K562 (cell line): ENCODE measurements around the gene TRERF1. TPM values are rescaled to one million over a fixed set of nuclear protein-coding genes. Genes with fewer than 3 reads are reported as not detected.

Experiments
- ARID1B ChIP-seq: fragments of 450-650 bp; IDR thresholded peaks from 2 replicates; pipeline ENCODE4 v1.6.1; 2016; ENCODE audit warnings: antibody characterized with exemption, mild to moderate bottlenecking, inconsistent platforms
- ATF1 ChIP-seq, 2 experiments: fragments of 450-650 bp in 1 of 2; IDR thresholded peaks; 2 replicates each; pipeline ENCODE4 v1.6.1; 2016; ENCODE audit warnings: missing compliant biosample characterization in 1 of 2, missing genetic modification characterization in 1 of 2
- ATF3 ChIP-seq, 2 experiments: fragments of 450-650 bp in 1 of 2; sonication (generic) in 1 of 2; formaldehyde crosslinking in 1 of 2; IDR thresholded peaks in 1 of 2; conservative IDR thresholded peaks in 1 of 2; 2 replicates each; pipeline versions ENCODE4 v1.6.1 to v1.8.1; 2016 to 2023; ENCODE audit warnings: mild to moderate bottlenecking in 2 of 2, moderate library complexity in 2 of 2, inconsistent platforms in 1 of 2, missing genetic modification reagents in 1 of 2
- ATF7 ChIP-seq: fragments of 450-650 bp; IDR thresholded peaks from 2 replicates; pipeline ENCODE4 v1.7.1; 2014; ENCODE audit warnings: mild to moderate bottlenecking, moderate library complexity
- CBFA2T3 ChIP-seq: fragments of 450-650 bp; IDR thresholded peaks from 2 replicates; pipeline ENCODE4 v1.6.1; 2017
- CHCHD3 ChIP-seq: fragments of 250-450 bp; sonication (Bioruptor Pico); IDR thresholded peaks from 2 replicates; pipeline ENCODE4 v2.1.2; 2022; ENCODE audit warnings: mild to moderate bottlenecking
- DNMT1 ChIP-seq: fragments of 450-650 bp; IDR thresholded peaks from 2 replicates; pipeline ENCODE4 v1.6.1; 2016; ENCODE audit warnings: antibody characterized with exemption, mild to moderate bottlenecking
- SREBF2 ChIP-seq: sonication (generic); formaldehyde crosslinking; IDR thresholded peaks from 2 replicates; pipeline ENCODE4 v1.4.0; 2020; ENCODE audit warnings: mild to moderate bottlenecking, missing genetic modification reagents
- SRSF3 ChIP-seq: fragments of 200-400 bp; formaldehyde crosslinking; IDR thresholded peaks from 2 replicates; pipeline ENCODE4 v1.6.1; 2016; ENCODE audit warnings: mild to moderate bottlenecking, low read length, moderate library complexity; ENCODE audit not compliant: insufficient read depth
- ZBTB40 ChIP-seq, 2 experiments: fragments of 450-650 bp in 1 of 2; sonication (generic) in 1 of 2; formaldehyde crosslinking in 1 of 2; IDR thresholded peaks; 2 replicates each; pipeline versions ENCODE4 v1.7.1 to v1.9.0; 2016 to 2022; ENCODE audit warnings: inconsistent platforms in 1 of 2, mild to moderate bottlenecking in 1 of 2, missing genetic modification reagents in 1 of 2
- ZBTB9 ChIP-seq: fragments of 450-650 bp; formaldehyde crosslinking; IDR thresholded peaks from 2 replicates; pipeline ENCODE4 v1.4.0; 2020; ENCODE audit warnings: mild to moderate bottlenecking, moderate library complexity
- ZNF384 ChIP-seq: IDR thresholded peaks from 2 replicates; pipeline ENCODE4 v1.6.1; 2012; ENCODE audit warnings: low read depth, low read length, improper control_type of control experiment
- ZNF408 ChIP-seq: fragments of 250-450 bp; sonication (Bioruptor Pico); IDR thresholded peaks from 2 replicates; pipeline ENCODE4 v1.4.0; 2020; ENCODE audit warnings: low read depth, mild to moderate bottlenecking, moderate library complexity
- ZNF695 ChIP-seq: fragments of 450-650 bp; formaldehyde crosslinking; IDR thresholded peaks from 2 replicates; pipeline ENCODE4 v1.4.0; 2020; ENCODE audit warnings: mild to moderate bottlenecking, moderate library complexity
- polyA plus RNA-seq, 8 experiments: library from polyadenylated mRNA; depleted of rRNA in 4 of 8; stranded (reverse) in 5 of 8; unstranded in 3 of 8; fragments of >200 nt; fragmentation: Nextera tagmentation in 2 of 8; fragmentation: Illumina TruSeq in 1 of 8; extraction: Ambion mirVana in 2 of 8; extraction: Trizol in 1 of 8; gene quantifications; 2 replicates each; pipeline versions ENCODE4 v1.2.1 to v1.2.3, GENCODE V29; 2011 to 2014; ENCODE audit warnings: inconsistent platforms in 1 of 8, missing spikeins in 1 of 8
- total RNA-seq, 7 experiments: library from RNA; depleted of rRNA in 6 of 7; stranded (reverse); fragments of >200 nt in 6 of 7; fragmentation: Illumina TruSeq in 2 of 7; extraction: Trizol in 2 of 7; gene quantifications; 2 replicates each; pipeline versions ENCODE4 v1.2.1 to v1.2.3, GENCODE V29; 2011 to 2021; ENCODE audit warnings: low replicate concordance in 1 of 7

Gene TRERF1
- total and polyA plus RNA-seq, 9 of the 15 experiments (the other 6 are each of a cell fraction or from before 2014, with no cell fraction given) = 0.04 to 0.20 (median 0.07) TPM; not detected in 3

DNA sequence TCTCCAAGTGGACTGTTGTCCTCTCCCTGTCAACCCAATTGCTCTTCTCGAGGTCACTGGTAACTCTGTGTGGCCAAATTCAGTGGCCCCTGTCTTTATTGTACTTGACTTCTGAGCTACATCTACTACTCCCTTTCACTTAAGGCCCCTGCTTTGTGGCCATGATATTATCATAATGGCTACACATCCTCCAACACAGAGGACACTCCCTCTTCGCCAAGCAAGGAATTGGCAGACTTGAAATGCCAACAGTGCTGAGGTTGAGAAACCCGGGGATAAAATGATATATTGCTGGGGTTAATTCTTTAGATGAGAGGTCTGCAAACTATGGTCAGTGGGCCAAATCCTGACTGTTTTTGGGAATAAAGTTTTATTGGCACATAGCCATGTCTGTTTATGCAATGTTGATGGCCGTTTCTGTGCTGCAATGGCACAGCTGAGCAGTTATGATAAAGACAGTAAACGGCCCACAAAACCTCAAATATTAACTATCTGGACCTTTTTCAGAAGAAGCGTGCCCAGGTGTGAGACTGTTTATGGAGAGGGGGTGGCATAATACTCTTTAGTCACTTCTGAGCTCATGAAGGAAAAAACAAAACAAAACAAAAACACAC is 222.1 kb downstream of the TRERF1 start (continued):
- TF ChIP-seq ZBTB9 (CRISPR knock-in tag) = peak; percentile 82
- peak; percentile 75 for TF ChIP-seq ARID1B
- TF ChIP-seq CBFA2T3 = peak; percentile 75
- TF ChIP-seq ATF3 (IDR thresholded peaks at IDR 0.05) = peak; percentile 22; the same call in 1 of the 2 replicates
- no peak for TF ChIP-seq ATF3 (CRISPR knock-in tag; conservative IDR thresholded peaks at IDR 0.05)
- TF ChIP-seq ATF1 (CRISPR knock-in tag; IDR thresholded peaks at IDR 0.05) = no peak
- no peak for TF ChIP-seq ATF1 (tag; IDR thresholded peaks at IDR 0.05)
- TF ChIP-seq CHCHD3 (CRISPR knock-in tag) = no peak
- no peak for TF ChIP-seq DNMT1
- peak; percentile 21; the same call in 1 of the 2 replicates for TF ChIP-seq ATF7
- TF ChIP-seq ZNF384 = no peak
- TF ChIP-seq SREBF2 (CRISPR knock-in tag) = no peak
- TF ChIP-seq ZNF408 = no peak
- no peak for TF ChIP-seq SRSF3
- no peak for TF ChIP-seq ZNF695 (CRISPR knock-in tag)
- peak; percentile 97 for TF ChIP-seq ZBTB40 (IDR thresholded peaks at IDR 0.05)
- TF ChIP-seq ZBTB40 (CRISPR knock-in tag; IDR thresholded peaks at IDR 0.05) = peak; percentile 82
